HG03159 (cell line): ENCODE results near the gene MTHFD2L.
"Not testable (repeated sequence)": the region's sequence is repeated elsewhere in the genome, so short reads cannot be mapped to it uniquely, and the experiment has no call there.

Source experiments
- ATAC-seq: cut with Tn5 transposase; IDR thresholded peaks from one replicate; pipeline ENCODE4 v1.9.1; 2021; ENCODE audit warnings: mild to moderate bottlenecking, moderate library complexity; ENCODE audit not compliant: unreplicated experiment

The MTHFD2L gene

DNA sequence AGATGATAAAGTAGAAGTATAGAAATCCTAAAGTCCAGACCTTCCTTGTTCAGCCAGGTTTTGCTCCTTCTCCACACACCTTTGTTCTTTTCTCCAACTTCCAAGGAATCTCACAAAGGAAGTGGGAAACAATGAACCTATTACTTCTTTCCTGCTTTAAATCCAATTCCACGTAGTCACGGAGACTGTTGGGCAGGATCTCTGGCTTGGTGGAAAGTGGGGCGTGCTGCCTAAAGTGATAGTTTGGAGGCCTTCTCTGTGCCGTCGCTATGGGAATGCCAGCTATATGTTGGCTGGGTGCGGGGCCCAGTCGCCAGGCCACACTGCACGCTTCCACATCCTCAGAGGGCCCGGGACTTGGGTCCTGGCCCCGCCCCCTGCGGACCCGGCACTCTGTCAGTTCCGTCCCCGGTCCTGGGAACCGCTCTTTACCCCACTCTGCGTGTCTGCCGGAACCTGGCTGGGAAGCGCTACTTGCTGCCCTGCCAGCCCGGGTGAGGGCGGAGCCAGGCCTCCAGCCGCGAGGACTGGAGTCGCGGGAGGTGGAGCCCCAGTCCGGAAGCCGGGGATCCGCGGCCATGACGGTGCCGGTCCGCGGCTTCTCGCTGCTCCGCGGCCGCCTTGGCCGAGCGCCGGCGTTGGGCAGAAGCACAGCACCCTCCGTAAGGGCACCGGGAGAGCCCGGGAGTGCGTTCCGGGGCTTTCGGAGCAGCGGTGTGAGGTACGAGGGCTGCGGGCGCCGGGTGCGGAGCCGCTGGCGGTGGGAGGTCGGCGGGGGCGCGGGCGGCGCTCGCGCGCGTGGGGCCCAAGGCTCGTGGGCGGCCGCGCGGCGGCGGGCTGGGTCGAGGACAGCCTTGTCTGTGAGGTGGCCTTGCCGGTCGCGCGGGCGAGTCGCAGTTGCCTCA is at the start of gene MTHFD2L:
Gene MTHFD2L (plus strand): TSS at position 558 of the 905 bp plus-strand sequence. CDS start 21 bp downstream, at position 579.
- ATAC-seq: peak; percentile 98

DNA sequence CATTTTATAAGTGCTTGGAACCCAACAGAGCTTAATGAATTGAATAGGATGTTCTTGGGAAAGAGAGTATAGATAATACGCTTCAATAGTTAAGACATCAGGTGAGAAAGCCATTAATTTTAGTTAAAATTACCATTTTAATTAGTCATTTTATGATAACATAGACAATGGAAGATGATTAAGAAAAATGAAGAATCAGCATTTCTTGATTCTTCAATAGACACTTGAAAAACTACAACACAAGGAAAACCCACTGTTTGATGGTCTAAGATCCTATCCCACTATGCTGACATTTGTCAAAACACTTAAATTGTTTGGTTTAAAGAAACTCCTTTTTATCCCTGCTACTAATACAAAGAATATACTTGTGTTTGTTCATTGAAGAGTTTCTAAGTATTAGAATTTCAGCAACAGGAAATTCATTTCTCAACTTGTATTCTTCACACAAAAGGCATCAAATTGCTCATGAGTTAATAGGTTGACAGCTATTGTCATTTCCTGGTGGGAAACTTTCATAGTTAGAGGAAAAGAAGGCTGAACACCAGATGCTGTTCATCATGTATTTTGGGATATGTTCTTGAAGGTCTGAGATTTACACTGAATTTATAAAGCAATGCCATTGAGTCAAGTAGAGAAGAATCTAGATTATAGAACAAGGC is 49.3 kb upstream of the MTHFD2L start:
- no peak for ATAC-seq

DNA sequence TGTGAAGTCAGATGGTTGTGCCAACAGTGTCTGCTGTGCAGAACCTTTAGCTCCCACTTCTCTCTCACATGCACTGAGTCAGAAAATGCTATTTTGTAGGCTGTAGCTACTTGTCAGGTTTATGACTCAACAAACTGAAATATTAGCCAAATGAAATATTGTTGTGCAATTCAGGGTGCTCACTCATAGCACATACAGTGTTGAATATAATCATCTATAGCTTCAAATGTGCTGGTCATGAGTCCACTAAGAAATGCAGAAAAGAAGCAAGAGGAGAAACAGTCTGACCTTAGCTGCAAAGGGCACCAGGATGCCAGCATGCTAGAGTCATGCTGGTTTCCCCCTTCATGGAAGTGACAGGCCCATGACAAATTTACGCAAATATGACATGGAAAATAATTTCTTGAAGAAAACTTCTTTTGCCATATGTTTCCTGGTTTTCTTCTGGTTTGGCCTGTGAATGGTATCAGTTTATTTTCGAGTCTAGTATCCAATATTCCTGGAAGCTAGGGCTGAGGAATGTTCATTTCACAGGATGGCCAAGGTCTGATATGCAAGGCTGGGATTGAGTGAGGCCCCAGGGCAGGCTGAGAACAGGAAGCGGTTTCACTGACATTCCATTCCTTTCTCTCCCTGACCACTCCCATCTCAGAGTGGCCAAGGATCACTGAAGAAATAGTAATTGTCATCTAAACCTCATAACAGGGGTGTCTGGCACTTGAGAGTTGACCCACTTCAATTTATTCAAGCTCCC is 48.6 kb upstream of the MTHFD2L start:
- no peak for ATAC-seq

DNA sequence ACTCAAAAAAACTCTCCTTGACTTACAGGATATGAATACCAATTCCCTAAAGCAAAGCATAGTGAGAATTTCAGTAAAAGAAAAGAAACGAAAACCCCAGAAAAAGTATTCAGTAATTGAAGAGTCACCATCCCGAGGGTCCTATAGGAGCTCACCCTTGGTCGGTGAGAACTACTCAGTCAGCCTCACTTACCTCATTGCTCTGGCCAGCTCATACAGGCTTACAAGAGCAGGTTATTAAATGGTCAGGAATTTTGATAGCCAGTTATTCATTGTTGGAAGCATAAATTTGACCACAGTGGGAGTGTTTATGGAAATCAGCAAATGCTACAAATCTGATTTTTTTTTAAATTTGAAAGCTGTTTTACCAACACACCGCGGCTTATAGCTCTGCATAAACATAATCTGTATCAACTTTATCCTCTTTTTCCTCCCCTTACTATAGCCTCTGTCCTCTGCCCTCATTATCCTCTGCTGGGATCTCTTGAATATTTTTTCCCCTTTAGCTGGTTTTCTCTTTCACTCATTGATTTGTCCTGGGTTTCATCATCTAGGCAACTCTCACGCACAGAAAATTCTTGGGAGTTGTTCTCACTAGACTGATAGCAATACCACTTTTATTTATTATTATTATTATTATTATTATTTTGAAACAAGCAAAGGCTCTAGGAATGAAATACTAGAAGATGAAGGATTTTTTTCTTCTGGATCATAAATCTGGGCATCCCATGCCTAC is 47.9 kb upstream of the MTHFD2L start:
- ATAC-seq: no peak

DNA sequence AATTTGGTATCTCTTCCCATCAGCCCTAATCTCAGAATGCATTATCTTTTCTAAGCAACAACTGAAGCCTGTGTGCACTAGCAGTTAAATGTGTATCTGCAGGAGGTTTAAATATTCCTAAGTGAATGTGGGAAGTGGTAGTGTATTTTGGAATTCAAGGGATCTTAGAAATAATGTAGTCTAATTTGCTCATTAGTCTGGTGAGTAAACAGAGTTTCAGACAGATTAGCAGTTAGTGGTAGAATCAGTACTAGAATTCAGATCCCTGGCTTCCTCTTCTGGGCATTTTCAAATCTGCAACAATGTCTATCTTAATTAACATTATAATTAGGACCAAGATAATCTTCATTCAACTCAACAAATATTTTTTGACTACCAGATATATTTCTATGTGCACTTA is 47.2 kb upstream of the MTHFD2L start:
- ATAC-seq: no peak

DNA sequence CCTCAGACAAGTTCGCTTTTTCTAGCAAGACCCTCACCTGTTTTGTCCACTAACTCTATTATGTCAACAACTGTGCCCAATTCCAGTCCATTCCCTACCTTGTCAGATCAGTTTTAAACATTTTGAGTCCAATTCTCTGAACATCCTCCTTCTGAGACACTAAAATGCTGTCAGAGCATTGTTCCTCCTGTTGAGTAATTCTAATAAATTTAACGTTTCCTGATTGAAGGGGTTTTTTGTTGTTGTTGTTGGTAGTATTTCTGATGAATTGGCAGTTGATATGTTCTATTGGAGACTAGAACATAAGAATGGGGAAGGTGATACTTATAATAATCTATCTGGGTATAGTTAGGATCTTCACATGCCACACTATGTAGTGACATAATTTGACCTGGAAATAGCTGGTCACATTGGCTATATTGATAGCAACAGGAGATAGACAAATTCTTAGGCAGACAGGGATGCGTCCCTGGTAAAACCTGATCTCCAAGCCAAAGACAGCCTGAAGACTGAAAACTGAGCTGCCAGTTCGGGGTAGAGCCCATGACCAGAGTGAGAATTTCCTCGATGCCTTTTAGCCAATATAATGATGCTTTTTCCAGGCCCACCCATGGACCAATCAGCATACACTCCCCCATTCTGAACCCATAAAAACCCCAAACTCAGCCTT is 46.5 kb upstream of the MTHFD2L start:
- ATAC-seq: no peak

DNA sequence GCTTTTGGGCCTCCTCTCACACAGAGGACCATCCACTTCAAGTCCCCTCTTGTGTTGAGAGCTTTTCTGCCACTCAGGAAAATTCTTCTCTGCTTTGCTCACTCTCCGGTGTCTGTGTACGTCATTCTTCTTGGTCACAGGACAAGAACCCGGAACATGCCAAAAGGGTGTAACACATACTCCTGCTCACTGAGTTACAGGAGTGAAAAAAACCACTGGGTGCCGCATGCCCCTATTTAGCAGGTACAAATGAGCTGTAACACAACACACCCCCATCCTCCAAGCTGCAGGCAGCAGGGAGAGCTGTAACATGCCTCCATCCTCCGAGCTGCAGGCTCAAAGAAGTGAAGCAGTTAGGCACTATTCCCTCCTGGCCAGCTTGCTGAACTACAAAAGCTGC is 45.9 kb upstream of the MTHFD2L start:
- ATAC-seq: no peak

DNA sequence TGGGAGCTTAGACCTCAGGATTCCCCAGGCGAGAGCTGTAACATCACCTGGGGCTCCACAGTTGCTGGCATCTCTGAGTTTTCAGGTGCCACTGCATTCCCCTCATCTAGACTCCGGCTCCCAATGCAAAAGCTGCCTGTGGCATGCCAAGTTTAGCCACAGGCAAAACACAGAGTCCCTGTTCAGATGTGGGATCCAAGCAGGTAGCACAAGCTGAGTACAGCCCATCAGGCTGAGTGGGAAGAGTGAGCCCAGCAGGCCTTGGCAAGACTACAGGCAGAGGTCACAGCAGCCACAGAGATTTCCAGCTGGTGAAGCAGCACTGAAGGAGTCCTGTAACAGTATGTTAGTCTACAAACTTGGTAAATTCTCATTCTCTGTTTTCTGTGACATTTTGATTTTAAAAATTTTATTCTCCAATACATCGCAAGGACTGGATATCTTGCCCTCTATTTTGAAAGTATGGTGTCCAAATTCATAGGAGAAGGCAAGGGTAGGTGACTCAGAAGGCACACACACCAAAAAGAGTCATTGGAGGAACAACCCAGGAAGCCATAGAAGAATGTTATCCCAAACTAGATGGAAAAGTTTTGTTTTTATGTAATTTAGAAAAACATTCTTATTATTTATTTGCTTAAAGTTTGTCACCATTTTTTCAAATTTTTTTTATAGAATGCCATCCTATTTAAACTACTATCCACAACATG is 45.4 kb upstream of the MTHFD2L start:
- no peak for ATAC-seq

DNA sequence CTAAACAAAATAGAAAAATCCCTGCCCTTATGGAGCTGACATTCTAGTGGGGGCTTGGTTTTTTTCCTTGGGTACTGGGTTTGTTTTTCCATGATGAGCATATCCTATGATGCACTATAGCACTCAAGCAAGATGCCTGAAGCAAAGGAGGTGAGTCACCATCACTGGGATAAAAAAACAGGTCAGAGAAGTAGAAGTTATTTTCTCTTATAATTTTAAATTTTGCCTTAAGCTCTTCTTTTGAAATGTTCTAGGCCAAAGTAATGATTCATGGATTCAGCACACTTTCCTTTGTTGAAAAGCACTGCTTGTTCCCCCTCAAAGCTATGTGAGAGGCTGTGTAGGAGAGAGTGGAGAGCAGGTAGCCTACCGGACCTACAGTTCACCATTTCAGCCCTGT is 43.7 kb upstream of the MTHFD2L start:
- no peak for ATAC-seq

DNA sequence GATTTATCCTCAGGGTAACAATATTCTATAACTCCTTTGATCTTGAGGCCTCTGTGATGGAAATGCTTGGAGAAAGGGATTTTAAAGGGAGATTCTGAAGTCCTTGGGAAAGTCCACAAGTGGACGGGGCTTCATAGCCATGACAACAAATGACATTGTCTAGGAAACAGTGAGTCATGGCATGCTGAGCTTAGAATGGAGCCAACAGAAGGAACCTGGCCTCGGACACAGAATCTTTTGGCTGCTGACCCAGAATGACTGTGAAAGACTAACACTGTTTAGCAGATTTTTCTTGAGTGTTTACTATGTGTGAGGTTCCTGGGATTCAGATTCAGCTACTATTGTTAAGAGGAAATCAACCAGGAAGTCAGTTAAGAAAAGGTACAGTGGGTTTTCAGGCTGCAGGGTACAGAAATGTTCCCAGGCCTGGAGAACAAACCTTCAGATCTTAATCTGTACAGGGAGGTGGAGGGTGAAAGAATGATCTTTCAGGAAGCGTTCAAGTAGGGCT is 40.8 kb upstream of the MTHFD2L start:
- ATAC-seq: no peak

DNA sequence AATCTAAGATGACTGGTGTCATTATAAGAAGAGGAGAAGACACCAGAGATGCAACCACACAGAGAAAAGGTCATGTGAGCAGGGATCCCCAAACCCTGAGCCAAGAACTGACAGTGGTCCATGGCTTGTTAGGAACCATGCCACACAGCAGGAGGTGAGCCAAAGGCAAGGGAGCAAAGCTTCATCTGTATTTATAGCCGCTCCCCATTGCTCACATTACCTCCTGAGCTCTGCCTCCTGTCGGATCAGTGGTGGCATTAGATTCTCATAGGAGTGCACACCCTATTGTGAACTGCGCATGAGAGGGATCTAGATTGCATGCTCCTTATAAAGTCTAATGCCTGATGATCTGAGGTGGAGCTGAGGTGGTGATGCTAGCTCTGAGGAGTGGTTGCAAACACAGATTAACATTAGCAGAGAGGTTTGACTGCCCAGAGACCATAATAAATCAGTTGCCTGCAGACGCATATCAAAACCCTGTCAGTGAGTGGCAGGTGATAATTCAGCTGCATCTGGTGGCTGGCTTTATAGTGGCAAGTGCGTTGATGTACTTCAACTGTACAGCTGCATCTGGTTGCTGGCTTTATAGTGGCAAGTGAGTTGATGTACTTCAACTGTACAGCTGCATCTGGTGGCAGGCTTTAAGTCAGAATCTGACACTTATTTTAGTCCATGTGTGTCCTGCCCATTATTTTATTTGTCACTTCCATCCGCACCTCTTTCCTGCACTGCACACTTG is 39.1 kb upstream of the MTHFD2L start:
- no peak for ATAC-seq

DNA sequence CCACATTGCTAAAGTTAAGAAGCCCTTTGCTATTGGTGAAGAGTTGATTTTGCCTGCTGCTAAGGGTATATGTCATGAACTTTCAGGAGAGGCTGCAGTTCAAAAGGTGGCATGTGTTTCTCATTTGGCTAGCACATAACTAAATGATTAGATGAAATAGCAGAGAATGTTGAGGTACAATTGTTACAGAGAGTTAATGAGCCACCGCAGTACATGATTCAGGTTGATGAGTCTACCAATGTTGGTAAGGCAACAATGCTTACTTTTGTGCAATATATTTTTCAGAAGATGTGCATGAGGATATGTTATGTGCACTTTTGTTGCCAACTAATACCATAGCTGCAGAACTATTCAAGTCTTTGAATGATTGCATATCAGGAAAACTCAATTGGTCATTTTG is 37.8 kb upstream of the MTHFD2L start:
- ATAC-seq: no peak

DNA sequence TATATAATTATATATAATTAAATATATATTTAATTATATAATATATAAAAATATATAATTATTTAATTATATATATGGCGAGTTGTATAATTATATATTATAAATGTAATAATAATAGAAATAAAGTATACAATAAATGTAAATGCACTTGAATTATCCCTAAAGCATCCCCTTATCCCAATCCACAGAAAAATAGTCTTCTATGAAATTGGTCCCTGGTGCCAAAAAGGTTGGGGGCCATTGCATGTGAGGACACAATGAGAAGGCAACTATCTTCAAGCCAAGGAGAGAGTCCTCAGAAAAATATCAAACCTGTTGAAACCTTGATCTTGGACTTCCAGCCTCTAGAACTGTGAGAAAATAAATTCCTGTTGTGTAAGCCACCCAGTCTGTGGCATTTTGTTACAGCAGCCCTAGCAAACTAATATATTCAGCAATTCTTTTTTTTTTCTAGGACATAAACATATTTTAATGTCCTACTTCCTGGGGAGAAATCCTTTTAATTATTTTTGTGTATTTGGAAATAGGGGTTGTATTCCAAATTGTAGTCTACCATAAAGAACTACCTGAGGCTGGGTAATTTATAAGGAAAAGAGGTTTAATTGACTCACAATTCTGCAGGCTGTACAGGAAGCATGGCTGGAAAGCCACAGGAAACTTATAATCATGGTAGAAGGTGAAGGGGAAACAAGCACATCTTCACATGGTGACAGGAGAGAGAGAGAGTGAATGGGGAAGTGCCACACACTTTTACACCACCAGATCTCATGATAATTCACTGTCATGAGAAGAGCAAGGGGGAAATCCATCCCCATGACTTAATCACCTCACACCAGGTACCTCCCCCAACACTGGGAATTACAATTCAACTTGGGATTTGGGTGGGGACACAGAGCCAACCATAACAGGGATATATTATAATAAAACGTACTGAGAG is 36.0 kb upstream of the MTHFD2L start:
- ATAC-seq: no peak

DNA sequence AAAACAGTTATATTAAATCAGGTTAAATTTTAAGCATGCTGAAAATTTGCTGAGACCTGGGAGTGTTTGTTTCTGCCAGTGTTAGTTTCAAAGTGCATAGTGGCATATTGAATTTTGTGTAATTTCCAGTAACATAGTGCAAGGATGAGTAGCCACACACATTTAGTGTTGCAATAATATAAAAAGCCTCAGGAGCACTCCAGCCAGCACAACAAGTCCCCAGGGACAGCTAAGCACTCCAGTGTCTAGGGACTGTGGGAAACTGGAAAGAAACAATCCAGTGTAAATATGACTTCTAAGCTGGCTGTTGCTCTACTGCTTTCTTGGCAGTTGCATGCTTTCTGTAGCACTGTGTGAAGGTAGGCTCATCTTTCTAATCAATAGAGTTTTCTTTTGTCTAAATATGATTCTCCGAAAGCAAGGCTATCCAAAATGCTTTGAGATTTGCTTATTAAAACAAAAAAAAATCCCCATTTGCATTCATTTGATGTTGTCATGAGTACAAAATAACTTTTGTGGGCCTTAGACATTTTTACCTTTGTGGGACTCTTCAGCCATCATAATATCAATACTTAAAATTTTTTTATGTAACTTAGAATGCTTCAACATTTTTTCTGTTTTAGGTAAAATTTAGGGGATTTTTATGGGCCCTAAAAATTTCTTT is 34.7 kb upstream of the MTHFD2L start:
- ATAC-seq: no peak

DNA sequence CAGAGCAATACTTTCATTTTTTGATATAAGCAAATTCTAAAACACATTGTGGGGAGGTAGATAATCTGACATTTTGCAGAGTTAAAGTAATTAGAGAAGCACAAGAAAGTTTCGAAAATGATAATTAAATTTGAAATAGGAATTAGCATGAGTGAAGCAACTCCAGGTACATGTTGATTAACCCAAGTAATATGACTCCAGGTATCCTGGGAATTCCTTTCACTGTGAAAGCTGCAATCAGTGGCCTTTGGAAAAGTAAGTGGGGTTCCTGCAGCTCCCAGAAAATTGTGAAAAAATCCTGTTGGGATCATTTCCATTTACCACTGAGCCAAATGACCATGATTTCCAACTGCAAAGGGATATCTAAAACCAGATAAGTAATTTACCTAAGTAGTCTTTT is 32.9 kb upstream of the MTHFD2L start:
- ATAC-seq: no peak

DNA sequence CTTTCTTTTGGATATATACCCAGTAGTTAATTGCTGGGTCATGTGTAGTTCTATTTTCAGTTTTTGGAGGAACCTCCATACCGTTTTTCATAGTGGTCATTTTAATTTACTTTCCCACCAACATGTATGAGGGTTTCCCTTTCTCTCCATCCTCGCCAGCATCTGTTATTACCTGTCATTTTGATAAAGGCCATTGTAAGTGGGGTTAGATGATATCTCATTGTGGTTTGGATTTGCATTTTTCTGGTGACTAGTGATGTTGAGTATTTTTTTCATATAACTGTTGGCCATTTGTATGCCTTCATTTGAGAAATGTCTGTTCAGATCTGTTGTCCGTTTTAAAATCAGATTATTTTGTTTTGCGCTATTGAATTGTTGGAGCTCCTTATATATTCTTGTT is 30.2 kb upstream of the MTHFD2L start:
- no peak for ATAC-seq

DNA sequence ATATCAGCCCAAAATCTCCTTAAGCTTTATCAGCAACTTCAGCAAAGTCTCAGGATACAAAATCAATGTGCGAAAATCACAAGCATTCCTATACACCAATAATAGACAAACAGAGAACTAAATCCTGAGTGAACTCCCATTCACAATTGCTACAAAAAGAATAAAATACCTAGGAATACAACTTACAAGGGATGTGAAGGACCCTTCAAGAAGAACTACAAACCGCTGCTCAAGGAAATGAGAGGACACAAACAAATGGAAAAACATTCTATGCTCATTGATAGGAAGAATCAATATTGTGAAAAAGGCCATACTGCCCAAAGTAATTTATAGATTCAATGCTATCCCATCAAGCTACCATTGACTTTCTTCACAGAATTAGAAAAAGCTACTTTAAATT is 27.1 kb upstream of the MTHFD2L start:
- not testable (repeated sequence) for ATAC-seq
